Left ventricle myocardium inferior (tissue), 1 donor: ENCODE results near the gene PLXNA2. TPM values are rescaled to one million over a fixed set of nuclear protein-coding genes. Genes with fewer than 3 reads are reported as not detected.

Source experiments
- DNase-seq: peaks from one replicate; pipeline ENCODE4 v3.0.0-alpha.2; 2020
- H3K27ac ChIP-seq: fragments of 200-600 bp; replicated peaks from 2 replicates; pipeline ENCODE4 v1.8.0; 2021
- H3K27me3 ChIP-seq: fragments of 200-600 bp; 2 replicates; pipeline ENCODE4 v1.8.0; 2021; ENCODE audit warnings: low read depth
- H3K36me3 ChIP-seq: fragments of 200-600 bp; 2 replicates; pipeline ENCODE4 v1.8.0; 2021
- H3K4me1 ChIP-seq: fragments of 200-600 bp; 2 replicates; pipeline ENCODE4 v1.8.0; 2021
- H3K4me3 ChIP-seq: fragments of 200-600 bp; 2 replicates; pipeline ENCODE4 v1.8.0; 2021; ENCODE audit warnings: mild to moderate bottlenecking, moderate library complexity
- H3K9me3 ChIP-seq: fragments of 200-600 bp; replicated peaks from 2 replicates; pipeline ENCODE4 v1.8.0; 2021
- intact Hi-C: fragments of 100-400 bp; cut with micrococcal nuclease; formaldehyde crosslinking; loops from one replicate; pipeline ENCODE4 v1.11.0; 2022
- total RNA-seq: library from RNA; stranded (reverse); fragmentation: NEBNext Ultra II Directional; extraction: Animal tissue kit (Norgen Biotek cat#: 25700); gene quantifications from one replicate; pipeline ENCODE4 v1.2.1, GENCODE V29; 2021
- TF ChIP-seq, protein P1 (sequence below): fragments of 200-600 bp; IDR thresholded peaks from 2 replicates; pipeline ENCODE4 v1.8.0; 2021; ENCODE audit warnings: antibody characterized with exemption, mild to moderate bottlenecking, borderline replicate concordance
- donor health status: DM: no; HTN: yes; CAD: no; lungs with severe emphysema.

The PLXNA2 gene
- total RNA-seq, 1 donor from 2014 or later = 29.1 TPM

DNA sequence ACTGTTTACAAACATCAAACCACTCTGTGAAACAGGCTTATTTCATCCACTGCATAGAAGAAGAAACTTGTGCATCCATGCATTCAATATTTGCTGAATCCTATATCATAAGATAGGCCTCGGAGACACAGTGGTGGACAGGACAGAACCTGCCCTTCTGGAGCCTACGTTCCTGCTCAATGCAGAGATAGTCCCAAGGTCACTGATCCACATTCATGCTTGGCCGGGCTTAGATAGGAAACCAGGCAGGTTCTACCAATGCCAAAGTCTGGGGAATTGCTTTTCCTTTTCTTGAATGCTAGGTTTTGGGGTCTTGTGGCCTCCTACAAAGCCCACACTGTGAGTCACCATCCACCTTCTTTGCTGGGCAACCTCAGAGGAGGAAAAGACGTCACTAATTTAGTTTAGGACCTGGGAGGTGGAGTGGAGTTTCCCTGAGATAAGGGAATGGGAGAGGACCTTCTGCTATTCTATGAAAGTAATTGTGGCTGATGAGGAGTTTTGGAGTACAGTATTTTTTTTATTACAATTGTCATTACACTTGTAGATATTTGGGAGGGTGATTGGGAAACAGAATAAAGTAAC is 233.6 kb downstream of the PLXNA2 start:
- DNase-seq = no peak
- H3K4me3 ChIP-seq = no peak overlapping the region
- H3K27ac ChIP-seq = no peak overlapping the region
- TF ChIP-seq, protein P1, sequence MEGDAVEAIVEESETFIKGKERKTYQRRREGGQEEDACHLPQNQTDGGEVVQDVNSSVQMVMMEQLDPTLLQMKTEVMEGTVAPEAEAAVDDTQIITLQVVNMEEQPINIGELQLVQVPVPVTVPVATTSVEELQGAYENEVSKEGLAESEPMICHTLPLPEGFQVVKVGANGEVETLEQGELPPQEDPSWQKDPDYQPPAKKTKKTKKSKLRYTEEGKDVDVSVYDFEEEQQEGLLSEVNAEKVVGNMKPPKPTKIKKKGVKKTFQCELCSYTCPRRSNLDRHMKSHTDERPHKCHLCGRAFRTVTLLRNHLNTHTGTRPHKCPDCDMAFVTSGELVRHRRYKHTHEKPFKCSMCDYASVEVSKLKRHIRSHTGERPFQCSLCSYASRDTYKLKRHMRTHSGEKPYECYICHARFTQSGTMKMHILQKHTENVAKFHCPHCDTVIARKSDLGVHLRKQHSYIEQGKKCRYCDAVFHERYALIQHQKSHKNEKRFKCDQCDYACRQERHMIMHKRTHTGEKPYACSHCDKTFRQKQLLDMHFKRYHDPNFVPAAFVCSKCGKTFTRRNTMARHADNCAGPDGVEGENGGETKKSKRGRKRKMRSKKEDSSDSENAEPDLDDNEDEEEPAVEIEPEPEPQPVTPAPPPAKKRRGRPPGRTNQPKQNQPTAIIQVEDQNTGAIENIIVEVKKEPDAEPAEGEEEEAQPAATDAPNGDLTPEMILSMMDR = no peak
- peaks cover 8% of the 10 kb centered on the region for H3K4me1 ChIP-seq
- no peaks in the 10 kb centered on the region for H3K27me3 ChIP-seq
- no peaks in the 10 kb centered on the region for H3K36me3 ChIP-seq
- intact Hi-C loops = no loop called here
- no peaks in the 10 kb centered on the region for H3K9me3 ChIP-seq

DNA sequence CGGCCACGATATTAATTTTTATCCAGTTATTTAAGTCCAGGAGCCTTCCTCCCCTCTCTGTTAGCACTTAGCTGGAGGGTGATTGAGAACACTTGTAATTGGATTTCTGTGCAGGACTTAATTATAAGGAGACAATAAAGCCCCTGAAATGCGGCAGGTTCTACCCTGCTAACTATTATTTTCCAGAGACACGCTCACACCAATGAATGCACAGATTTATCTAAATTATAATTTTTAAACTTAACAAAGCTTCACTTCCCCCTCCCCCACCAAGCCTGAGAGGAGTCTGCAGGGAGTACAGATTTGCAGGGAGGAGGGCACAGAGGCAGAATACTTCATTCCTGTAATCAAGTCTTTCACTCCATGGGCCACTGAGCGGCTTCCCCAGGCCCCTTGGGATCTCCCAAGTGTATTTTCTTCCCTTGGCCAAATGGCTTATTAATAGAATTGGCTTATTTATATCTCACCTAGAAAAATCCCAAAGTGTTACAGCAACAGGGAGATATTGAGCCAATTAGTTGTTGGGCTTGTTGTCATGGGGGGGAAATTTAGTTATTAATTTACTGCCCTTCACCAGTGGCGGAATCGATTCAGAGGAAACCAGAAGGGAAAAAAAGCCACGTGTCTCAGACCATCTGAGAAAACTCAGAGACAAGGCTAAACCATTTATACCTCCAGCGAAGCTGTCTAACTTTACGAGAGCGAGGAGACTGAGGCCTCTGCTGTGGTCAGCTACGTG is 234.3 kb downstream of the PLXNA2 start:
- no peak overlapping the region for H3K4me3 ChIP-seq
- no peaks in the 10 kb centered on the region for H3K36me3 ChIP-seq
- TF ChIP-seq, protein P1 = no peak
- intact Hi-C loops = no loop called here
- no peaks in the 10 kb centered on the region for H3K9me3 ChIP-seq
- H3K4me1 ChIP-seq = peaks cover 8% of the 10 kb centered on the region
- no peak overlapping the region for H3K27ac ChIP-seq
- H3K27me3 ChIP-seq = no peaks in the 10 kb centered on the region
- DNase-seq = no peak

DNA sequence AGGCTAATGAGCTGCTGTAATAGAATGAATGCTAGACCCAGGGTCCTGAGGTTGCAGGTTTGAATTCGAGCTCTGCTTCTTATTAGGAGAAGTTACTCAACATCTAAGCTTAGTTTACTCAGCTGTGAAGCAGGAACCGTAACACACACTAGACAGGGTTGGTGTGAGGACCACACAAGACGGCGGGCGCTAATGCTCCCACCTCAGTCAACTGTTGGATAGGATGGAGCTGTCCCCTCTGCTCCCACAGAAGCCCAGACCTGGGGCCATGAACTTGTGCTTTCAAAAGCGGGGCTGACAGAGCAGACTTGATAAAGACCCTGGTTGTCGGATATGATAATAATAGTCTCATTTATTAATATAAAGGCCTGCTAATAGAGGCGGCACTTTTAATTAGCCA is 234.9 kb downstream of the PLXNA2 start:
- H3K36me3 ChIP-seq = no peaks in the 10 kb centered on the region
- no peaks in the 10 kb centered on the region for H3K27me3 ChIP-seq
- H3K4me1 ChIP-seq = peaks cover 8% of the 10 kb centered on the region
- DNase-seq = no peak
- H3K27ac ChIP-seq = no peak overlapping the region
- TF ChIP-seq, protein P1 = no peak
- H3K4me3 ChIP-seq = no peak overlapping the region
- intact Hi-C loops = no loop called here
- no peaks in the 10 kb centered on the region for H3K9me3 ChIP-seq

DNA sequence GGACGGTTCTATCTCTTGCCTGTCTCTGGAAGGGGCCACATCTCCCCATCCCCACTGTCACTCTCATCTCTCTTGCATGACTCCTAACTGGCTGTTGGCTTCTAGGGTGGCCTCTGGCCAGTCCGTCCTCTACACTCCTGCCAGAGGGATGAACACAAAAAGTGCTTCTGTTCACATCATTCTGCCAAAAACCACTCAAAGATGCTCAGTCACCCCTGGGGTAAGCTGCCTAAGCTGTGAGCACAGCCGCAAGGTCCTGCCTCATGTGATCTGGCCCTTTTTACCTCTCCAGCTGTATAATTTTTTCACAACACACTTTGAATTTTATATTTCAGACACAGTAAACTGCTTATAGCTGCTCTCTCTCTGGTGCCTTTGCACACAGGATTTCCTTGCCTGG is 235.7 kb downstream of the PLXNA2 start:
- no peaks in the 10 kb centered on the region for H3K27me3 ChIP-seq
- no peak for DNase-seq

DNA sequence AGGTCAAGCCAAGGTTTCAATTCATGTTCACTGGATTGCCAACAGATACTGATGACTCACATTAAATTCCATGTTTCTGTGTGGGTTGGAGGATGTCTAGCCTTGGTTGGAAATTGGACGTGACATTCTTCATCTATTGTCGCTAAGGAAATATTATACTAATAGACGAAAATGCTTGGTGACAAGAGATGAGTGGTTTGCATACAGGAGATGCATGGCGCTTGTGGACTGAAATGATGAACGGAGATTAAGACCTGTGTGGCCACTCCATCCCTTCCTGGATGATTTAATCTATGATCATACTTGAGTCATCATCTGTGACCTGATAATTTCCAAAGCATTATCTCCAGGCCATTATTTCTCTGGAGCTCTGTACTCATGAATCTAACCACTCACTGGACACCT is 236.2 kb downstream of the PLXNA2 start:
- no peak overlapping the region for H3K27ac ChIP-seq
- DNase-seq = no peak
- H3K27me3 ChIP-seq = no peaks in the 10 kb centered on the region
- TF ChIP-seq, protein P1 = no peak
- H3K4me1 ChIP-seq = peaks cover 8% of the 10 kb centered on the region
- no peak overlapping the region for H3K4me3 ChIP-seq
- H3K9me3 ChIP-seq = no peaks in the 10 kb centered on the region
- intact Hi-C loops = no loop called here
- no peaks in the 10 kb centered on the region for H3K36me3 ChIP-seq

More for the DNA sequence above, 235.7 kb downstream of the PLXNA2 start:
- peaks cover 8% of the 10 kb centered on the region for H3K4me1 ChIP-seq
- TF ChIP-seq, protein P1 = no peak
- H3K36me3 ChIP-seq = no peaks in the 10 kb centered on the region
- no peak overlapping the region for H3K4me3 ChIP-seq
- H3K27ac ChIP-seq = no peak overlapping the region
- intact Hi-C loops = no loop called here
- H3K9me3 ChIP-seq = no peaks in the 10 kb centered on the region
